ENCODE data around the gene NBPF20. TPM values are rescaled to one million over a fixed set of nuclear protein-coding genes. Genes with fewer than 3 reads are reported as not detected.

NBPF20 gene
- total RNA-seq: 1.2 and 3.2 TPM in 2 replicates

DNA sequence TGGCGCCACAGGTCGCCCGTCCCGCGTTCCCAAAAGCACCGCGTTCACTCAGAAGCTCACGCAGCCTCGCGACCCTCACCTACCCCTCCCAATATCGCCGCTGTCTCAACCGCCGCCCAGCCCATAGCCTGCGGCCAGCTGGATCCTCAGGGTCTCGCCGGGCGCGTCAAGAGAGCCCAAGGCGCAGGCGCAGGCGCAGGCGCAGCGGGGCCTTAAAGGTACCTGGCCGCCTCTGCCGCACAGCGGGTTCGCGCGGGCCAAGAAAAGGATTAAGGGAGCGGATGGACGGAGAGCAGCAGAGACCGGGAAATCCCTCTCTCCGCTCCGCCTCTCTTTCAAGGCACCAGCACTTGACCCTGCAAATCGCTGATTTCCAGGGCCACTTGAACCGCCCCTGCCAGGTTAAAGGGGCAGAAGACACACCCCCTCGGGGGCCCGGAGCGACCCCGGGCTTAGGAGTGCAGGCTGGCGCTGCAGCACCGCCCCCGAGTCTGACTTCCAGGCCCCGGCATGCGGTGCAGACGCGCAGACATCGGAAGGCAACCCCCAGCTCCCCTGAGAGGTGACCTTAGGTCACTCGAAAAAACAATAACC, at the start of gene NBPF20:
Gene NBPF20 (minus strand): TSS at position 168 of the 594 bp plus-strand sequence. CDS start 20,331 bp downstream, outside the sequence.

Other genes starting within 250 kb of the NBPF20 start
- not detected in 2 replicates for gene PPIAL4D, start 183.4 kb downstream of the NBPF20 start, total RNA-seq
- gene GPR89A, start 182.4 kb upstream of the NBPF20 start, total RNA-seq: 20.8 and 32.6 TPM in 2 replicates